SK-N-DZ (cell line): ENCODE results near the gene IL22RA1. TPM values are rescaled to one million over a fixed set of nuclear protein-coding genes. Genes with fewer than 3 reads are reported as not detected.

ENCODE experiments used
- DNase-seq: peaks from one replicate; pipeline ENCODE4 v3.0.0-alpha.2; 2015; ENCODE audit warnings: low spot score
- polyA plus RNA-seq, 2 experiments: library from polyadenylated mRNA; depleted of rRNA; stranded (reverse); fragments of >200 nt; gene quantifications; 2 replicates each; pipeline ENCODE4 v1.2.3, GENCODE V29; 2014

IL22RA1 gene
- not detected in 2 replicates for polyA plus RNA-seq (2014; cell fraction: cytosol; rRNA removed)
- polyA plus RNA-seq (2014; cell fraction: nucleus; rRNA removed): not detected in 2 replicates

- no peak for DNase-seq
Observed at GRCh38 chr1:24142546-24143534, at the start of gene IL22RA1. TSS of gene IL22RA1 (minus strand) at chr1:24143140. CDS start at chr1:24143082, 58 bp downstream.

GRCh38 chr1:24191860-24192259 lies 48.9 kb upstream of the IL22RA1 start:
- no peak for DNase-seq

GRCh38 chr1:24190983-24191461 lies 48.1 kb upstream of the IL22RA1 start:
- DNase-seq: no peak

- no peak for DNase-seq
Observed at GRCh38 chr1:24189528-24189927, 46.6 kb upstream of the IL22RA1 start.

GRCh38 chr1:24186993-24187790 lies 44.3 kb upstream of the IL22RA1 start, which contains the start of gene IFNLR1:
TSS of gene IFNLR1 (minus strand) at chr1:24187289. CDS start at chr1:24187248, 41 bp downstream.
- no peak for DNase-seq

- DNase-seq: no peak
Observed at GRCh38 chr1:24186711-24186992, 43.7 kb upstream of the IL22RA1 start.

- no peak for DNase-seq
Observed at GRCh38 chr1:24186031-24186710, 43.2 kb upstream of the IL22RA1 start.

GRCh38 chr1:24185076-24185475 lies 42.1 kb upstream of the IL22RA1 start:
- no peak for DNase-seq

GRCh38 chr1:24182061-24182460 lies 39.1 kb upstream of the IL22RA1 start:
- no peak for DNase-seq

GRCh38 chr1:24181619-24182018 lies 38.7 kb upstream of the IL22RA1 start:
- no peak for DNase-seq

- DNase-seq: no peak
Observed at GRCh38 chr1:24180676-24181075, 37.7 kb upstream of the IL22RA1 start.

- no peak for DNase-seq
Observed at GRCh38 chr1:24179251-24179840, 36.4 kb upstream of the IL22RA1 start.

GRCh38 chr1:24178407-24178806 lies 35.5 kb upstream of the IL22RA1 start:
- no peak for DNase-seq

- no peak for DNase-seq
Observed at GRCh38 chr1:24177161-24177560, 34.2 kb upstream of the IL22RA1 start.

- no peak for DNase-seq
Observed at GRCh38 chr1:24175033-24175755, 32.3 kb upstream of the IL22RA1 start.

GRCh38 chr1:24173638-24174575 lies 31.0 kb upstream of the IL22RA1 start:
- DNase-seq: no peak

GRCh38 chr1:24172598-24172997 lies 29.7 kb upstream of the IL22RA1 start:
- DNase-seq: no peak

- no peak for DNase-seq
Observed at GRCh38 chr1:24169286-24169685, 26.3 kb upstream of the IL22RA1 start.

GRCh38 chr1:24168245-24168644 lies 25.3 kb upstream of the IL22RA1 start:
- DNase-seq: no peak
